ENCODE measurements around the gene ARHGEF37.

GRCh38 chr5:149640350-149640999, 59.2 kb downstream of the ARHGEF37 start:
- TF ChIP-seq FOXM1 (IDR thresholded peaks at IDR 0.05; ENCODE audit: borderline replicate concordance, low read depth) = no peak
- TF ChIP-seq YY1 (IDR thresholded peaks at IDR 0.05; ENCODE audit: low read depth) = no peak
- no peak for TF ChIP-seq MAX (IDR thresholded peaks at IDR 0.05)

All from Ishikawa (cell line).